ENCODE results near the gene HMG20A. TPM values are rescaled to one million over a fixed set of nuclear protein-coding genes. Genes with fewer than 3 reads are reported as not detected.
A peak's percentile ranks its signal among the peaks of the same experiment; 100 is the strongest.

Gene HMG20A
- total RNA-seq, 2 donors from 2014 or later, result 30.9 to 34.7 TPM

DNA sequence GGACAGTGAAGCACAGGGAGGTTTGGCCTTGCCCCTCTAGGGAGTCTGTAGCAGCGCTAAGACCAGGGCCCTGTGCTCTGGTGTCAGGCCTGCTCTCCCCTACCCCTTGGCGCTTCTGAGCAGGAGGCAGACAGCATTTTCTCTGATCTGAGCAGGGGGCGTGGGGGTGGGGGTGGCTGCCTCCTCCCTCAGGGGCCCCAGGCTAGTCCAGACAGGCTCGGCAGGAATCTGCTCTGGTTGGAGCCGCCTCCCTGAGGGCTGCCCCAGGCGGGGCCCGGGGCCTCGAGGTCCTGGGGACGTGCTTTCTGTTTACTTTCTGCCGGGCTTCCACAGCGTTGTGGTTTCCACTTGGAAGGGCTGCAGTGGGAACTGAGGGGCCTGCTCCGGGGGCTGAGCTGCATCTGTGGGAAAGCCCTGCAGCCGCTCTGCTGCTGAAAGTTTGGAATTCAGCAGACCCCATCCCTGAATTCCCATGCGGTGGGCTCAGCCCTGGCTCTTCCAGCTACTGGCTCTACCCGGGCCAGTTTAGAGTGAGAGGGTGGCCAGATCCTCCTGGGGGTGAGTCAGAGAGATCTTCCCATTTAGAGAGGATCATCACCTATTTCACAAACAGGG, 106.6 kb downstream of the HMG20A start:
- H3K27ac ChIP-seq, result peak overlapping the region in 1 of 2 donors; percentile 16
- no peaks in the 10 kb centered on the region for H3K9me3 ChIP-seq
- H3K4me3 ChIP-seq, result no peak overlapping the region

DNA sequence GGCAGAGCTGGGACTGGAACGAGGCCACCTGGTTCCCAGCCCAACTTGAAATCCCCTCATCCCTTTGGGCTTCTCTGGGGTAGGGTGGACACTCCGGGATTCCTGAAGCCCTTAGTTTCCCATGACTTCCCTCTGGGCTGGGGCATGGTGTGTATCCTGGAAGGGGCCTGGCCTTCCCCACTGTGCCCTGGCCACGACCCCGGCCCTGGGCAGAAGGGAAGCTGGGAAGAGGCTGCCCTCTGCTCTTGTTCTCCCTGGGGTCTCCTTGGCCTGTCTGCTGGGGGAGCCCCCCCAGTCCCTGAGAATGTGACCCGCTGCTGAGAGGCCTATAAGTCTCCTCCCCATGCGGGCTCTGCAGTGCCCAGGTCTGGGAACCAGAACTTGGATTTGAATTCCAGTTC, 107.1 kb downstream of the HMG20A start:
- TF ChIP-seq, protein P1, sequence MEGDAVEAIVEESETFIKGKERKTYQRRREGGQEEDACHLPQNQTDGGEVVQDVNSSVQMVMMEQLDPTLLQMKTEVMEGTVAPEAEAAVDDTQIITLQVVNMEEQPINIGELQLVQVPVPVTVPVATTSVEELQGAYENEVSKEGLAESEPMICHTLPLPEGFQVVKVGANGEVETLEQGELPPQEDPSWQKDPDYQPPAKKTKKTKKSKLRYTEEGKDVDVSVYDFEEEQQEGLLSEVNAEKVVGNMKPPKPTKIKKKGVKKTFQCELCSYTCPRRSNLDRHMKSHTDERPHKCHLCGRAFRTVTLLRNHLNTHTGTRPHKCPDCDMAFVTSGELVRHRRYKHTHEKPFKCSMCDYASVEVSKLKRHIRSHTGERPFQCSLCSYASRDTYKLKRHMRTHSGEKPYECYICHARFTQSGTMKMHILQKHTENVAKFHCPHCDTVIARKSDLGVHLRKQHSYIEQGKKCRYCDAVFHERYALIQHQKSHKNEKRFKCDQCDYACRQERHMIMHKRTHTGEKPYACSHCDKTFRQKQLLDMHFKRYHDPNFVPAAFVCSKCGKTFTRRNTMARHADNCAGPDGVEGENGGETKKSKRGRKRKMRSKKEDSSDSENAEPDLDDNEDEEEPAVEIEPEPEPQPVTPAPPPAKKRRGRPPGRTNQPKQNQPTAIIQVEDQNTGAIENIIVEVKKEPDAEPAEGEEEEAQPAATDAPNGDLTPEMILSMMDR (IDR thresholded peaks at IDR 0.05), result no peak
- no peak for DNase-seq (ENCODE audit: low spot score)
- Histone ChIP-seq H3K9me3 (no peaks in the 10 kb centered on the region), H3K4me1 (peaks cover 0 to 22% of the 10 kb centered on the region in 2 donors), H3K27ac (peak overlapping the region in 1 of 2 donors; percentile 16), H3K4me3 (no peak overlapping the region), H3K27me3 (no peaks in the 10 kb centered on the region), H3K36me3 (no peaks in the 10 kb centered on the region)

More for the DNA sequence above, 106.6 kb downstream of the HMG20A start:
- TF ChIP-seq, protein P1 (IDR thresholded peaks at IDR 0.05), result no peak
- peaks cover 0 to 22% of the 10 kb centered on the region in 2 donors for H3K4me1 ChIP-seq
- H3K27me3 ChIP-seq, result no peaks in the 10 kb centered on the region
- no peaks in the 10 kb centered on the region for H3K36me3 ChIP-seq
- DNase-seq (ENCODE audit: low spot score), result no peak

DNA sequence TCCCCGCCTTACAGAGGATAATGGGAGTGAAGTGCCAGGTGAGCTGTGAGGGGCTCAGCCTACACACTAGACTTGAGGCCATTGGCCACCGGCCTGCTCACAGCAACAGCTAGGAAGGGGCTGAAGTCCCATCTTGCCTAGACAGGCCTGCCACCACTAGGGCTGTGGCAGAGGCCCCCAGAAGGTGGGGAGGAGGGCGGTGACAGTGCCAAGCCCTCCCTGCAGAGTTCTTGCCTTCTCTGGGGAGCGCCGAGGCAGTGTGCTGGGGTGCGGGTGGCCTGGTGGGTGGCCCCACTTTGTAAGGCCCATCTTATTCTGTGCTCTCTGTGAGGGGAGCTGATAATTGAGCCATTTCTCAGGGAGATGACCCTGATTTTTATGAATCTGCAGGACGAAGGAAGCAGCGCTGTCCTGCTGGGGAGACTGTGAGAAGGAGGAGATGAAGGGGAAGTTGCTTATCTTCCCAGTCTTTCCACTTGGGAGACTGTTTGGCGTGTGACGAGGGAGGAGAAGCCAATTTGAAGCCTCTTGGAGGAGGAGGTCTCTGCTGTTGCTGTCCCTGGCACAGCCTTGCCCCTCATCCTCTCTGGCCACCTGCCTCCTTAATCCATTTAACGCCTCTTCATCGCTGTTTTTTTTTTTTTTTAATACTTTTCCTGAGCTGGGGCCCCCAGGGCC, 107.7 kb downstream of the HMG20A start:
- TF ChIP-seq, protein P1 (IDR thresholded peaks at IDR 0.05), result no peak
- Histone ChIP-seq H3K4me1 (peaks cover 0 to 22% of the 10 kb centered on the region in 2 donors), H3K27me3 (no peaks in the 10 kb centered on the region), H3K27ac (no peak overlapping the region), H3K36me3 (no peaks in the 10 kb centered on the region), H3K4me3 (no peak overlapping the region), H3K9me3 (no peaks in the 10 kb centered on the region)
- DNase-seq (ENCODE audit: low spot score), result no peak

DNA sequence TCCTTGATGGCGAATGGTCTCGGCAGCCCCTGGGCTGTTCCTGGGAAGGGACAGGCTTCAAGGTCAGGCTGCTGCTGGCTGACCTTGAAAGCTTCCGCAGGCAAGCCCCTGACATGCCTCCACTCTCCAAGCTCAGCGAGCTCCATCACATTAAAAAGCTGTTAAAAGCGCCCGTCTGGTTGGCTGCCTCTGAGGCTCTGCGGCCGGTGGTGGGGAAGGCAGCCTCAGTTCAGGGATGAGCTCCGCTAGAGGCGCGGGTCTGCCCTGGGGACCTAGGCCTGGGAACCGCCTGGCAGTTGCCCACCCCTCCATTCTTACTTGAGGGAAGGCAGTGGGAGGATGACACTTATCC, 108.3 kb downstream of the HMG20A start:
- no peaks in the 10 kb centered on the region for H3K27me3 ChIP-seq
- TF ChIP-seq, protein P1 (IDR thresholded peaks at IDR 0.05), result no peak
- peaks cover 0 to 22% of the 10 kb centered on the region in 2 donors for H3K4me1 ChIP-seq
- no peak for DNase-seq (ENCODE audit: low spot score)
- no peaks in the 10 kb centered on the region for H3K36me3 ChIP-seq
- no peak overlapping the region for H3K4me3 ChIP-seq
- H3K27ac ChIP-seq, result no peak overlapping the region
- H3K9me3 ChIP-seq, result no peaks in the 10 kb centered on the region

DNA sequence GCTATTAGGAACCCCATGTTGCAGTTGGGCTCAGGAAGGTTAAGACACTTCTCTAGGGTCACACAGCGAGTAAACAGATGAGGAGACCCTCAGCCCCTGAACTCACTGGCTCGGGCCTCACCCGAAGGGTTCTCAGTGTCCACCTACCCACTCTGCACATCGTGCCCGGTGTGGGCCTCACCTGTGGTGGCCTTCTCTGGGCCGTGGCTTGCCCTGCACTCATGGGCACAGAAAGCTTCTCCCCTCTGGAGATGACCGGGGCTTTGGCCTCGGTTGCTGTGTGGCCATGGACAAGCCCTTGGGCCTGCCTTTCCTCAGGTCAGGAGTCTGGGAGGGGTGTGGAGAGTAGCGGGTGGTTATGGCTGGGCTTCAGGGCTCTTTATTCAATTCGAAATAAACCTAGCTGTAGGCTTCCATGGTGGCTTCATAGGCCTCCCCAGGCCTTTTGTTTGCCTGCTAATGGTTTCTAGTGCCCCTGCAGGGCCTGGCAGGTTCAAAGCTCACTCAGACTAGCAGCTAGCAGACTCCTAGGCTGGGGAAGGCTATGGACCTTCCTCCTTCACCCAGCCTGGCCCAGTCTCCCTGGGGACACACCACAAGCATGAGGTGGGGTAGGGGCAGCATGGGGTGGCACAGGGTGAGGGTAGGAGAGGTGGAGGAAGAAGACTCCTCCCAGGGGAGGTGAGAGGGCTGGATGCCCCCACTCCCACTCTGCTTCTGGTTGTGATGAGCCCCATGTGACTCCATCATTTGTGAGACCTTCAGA, 108.9 kb downstream of the HMG20A start:
- Histone ChIP-seq H3K27ac (no peak overlapping the region), H3K4me3 (no peak overlapping the region), H3K4me1 (peaks cover 0 to 22% of the 10 kb centered on the region in 2 donors), H3K27me3 (no peaks in the 10 kb centered on the region), H3K36me3 (no peaks in the 10 kb centered on the region), H3K9me3 (no peaks in the 10 kb centered on the region)
- DNase-seq (ENCODE audit: low spot score), result no peak
- TF ChIP-seq, protein P1 (IDR thresholded peaks at IDR 0.05), result no peak
